ENCODE measurements around the gene PARL. TPM values are rescaled to one million over a fixed set of nuclear protein-coding genes. Genes with fewer than 3 reads are reported as not detected.

Gene PARL
- total and polyA plus RNA-seq, 2 of the 13 experiments (the other 11 are each of a cell fraction or from before 2014, with no cell fraction given): 46.3 to 58.6 TPM

- TF ChIP-seq BCL3 (CRISPR knock-in tag; IDR thresholded peaks at IDR 0.05) (no peak; the same call in 1 of the 2 replicates), SNAPC5 (CRISPR knock-in tag; IDR thresholded peaks at IDR 0.05; ENCODE audit: borderline replicate concordance) (no peak), FOXP1 (IDR thresholded peaks at IDR 0.05) (no peak), FOXP1 (CRISPR knock-in tag; IDR thresholded peaks at IDR 0.05) (peak; percentile 59), SMAD1 (CRISPR knock-in tag; IDR thresholded peaks at IDR 0.05; ENCODE audit: borderline replicate concordance, low read depth) (peak; percentile 87; the same call in 1 of the 2 replicates), ZNF33A (CRISPR knock-in tag; IDR thresholded peaks at IDR 0.05; ENCODE audit: borderline replicate concordance) (no peak), MAFG (CRISPR knock-in tag; IDR thresholded peaks at IDR 0.05) (no peak), CAMTA2 (CRISPR knock-in tag; IDR thresholded peaks at IDR 0.05; ENCODE audit: borderline replicate concordance) (peak; percentile 38; the same call in 1 of the 2 replicates), ZSCAN25 (CRISPR knock-in tag; IDR thresholded peaks at IDR 0.05) (peak; percentile 60), ZNF207 (IDR thresholded peaks at IDR 0.05; ENCODE audit: borderline replicate concordance) (no peak), SAP130 (CRISPR knock-in tag; IDR thresholded peaks at IDR 0.05; ENCODE audit: low read depth) (peak; percentile 99), MBNL3 (CRISPR knock-in tag; conservative IDR thresholded peaks at IDR 0.05) (no peak), DDIT3 (CRISPR knock-in tag; IDR thresholded peaks at IDR 0.05) (no peak), ZNF891 (CRISPR knock-in tag; IDR thresholded peaks at IDR 0.05) (peak; percentile 93), ZFP41 (CRISPR knock-in tag; IDR thresholded peaks at IDR 0.05; ENCODE audit: borderline replicate concordance) (peak; percentile 33; the same call in 1 of the 2 replicates), PHB2 (IDR thresholded peaks at IDR 0.05; ENCODE audit: partially characterized antibody) (no peak), ZNF674 (CRISPR knock-in tag; IDR thresholded peaks at IDR 0.05; ENCODE audit: low read depth) (0 out of 2 replicates have a peak, but pooled peaks have one; percentile 37), NAIF1 (CRISPR knock-in tag; IDR thresholded peaks at IDR 0.05; ENCODE audit: borderline replicate concordance) (peak; percentile 90), ZEB1 (IDR thresholded peaks at IDR 0.05; ENCODE audit: insufficient replicate concordance, low read depth) (no peak), ZNF564 (CRISPR knock-in tag; IDR thresholded peaks at IDR 0.05) (peak; percentile 71), SYNCRIP (IDR thresholded peaks at IDR 0.05; ENCODE audit: insufficient read depth, low read depth, low read length) (no peak), ATF7 (IDR thresholded peaks at IDR 0.05) (no peak), ATF7 (CRISPR knock-in tag; IDR thresholded peaks at IDR 0.05) (no peak; the same call in 1 of the 2 replicates), HOXA9 (CRISPR knock-in tag; IDR thresholded peaks at IDR 0.05; ENCODE audit: borderline replicate concordance) (peak; percentile 59; the same call in 1 of the 2 replicates), EP300 (IDR thresholded peaks at IDR 0.05; ENCODE audit: low read depth in 2 of 2, low read length in 2 of 2) (peak in 1 of 2 experiments; percentile 61; a peak in 1 of 4 replicates), EP300 (CRISPR knock-in tag; IDR thresholded peaks at IDR 0.05; ENCODE audit: borderline replicate concordance) (peak; percentile 65; the same call in 1 of the 2 replicates), CHD2 (IDR thresholded peaks at IDR 0.05; ENCODE audit: low read depth, low read length) (peak; percentile 54; the same call in 1 of the 2 replicates)
Observed at GRCh38 chr3:183884427-183885296, at the start of gene PARL (continued).

All from HepG2 (cell line).